Sigmoid colon (tissue), 7 donors: ENCODE measurements around the gene GFPT1. TPM values are rescaled to one million over a fixed set of nuclear protein-coding genes. Genes with fewer than 3 reads are reported as not detected.

Experiments used
- DNase-seq: peaks from one replicate; pipeline ENCODE4 v3.0.0-alpha.2; 2019
- H3K27ac ChIP-seq, 4 donors: fragments of 200-600 bp; sonication (generic); one replicate each; pipeline ENCODE4 v1.5.1; 2016 to 2019; ENCODE audit warnings: mild to moderate bottlenecking in 1 of 4
- H3K27me3 ChIP-seq, 3 donors: fragments of 200-600 bp; sonication (generic); one replicate each; pipeline ENCODE4 v1.5.1; 2019; ENCODE audit warnings: mild to moderate bottlenecking in 1 of 3
- H3K36me3 ChIP-seq, 4 donors: fragments of 200-600 bp; sonication (generic); one replicate each; pipeline ENCODE4 v1.5.1; 2016 to 2019
- H3K4me1 ChIP-seq, 4 donors: fragments of 200-600 bp; sonication (generic); one replicate each; pipeline ENCODE4 v1.5.1; 2017 to 2019
- H3K4me3 ChIP-seq, 4 donors: fragments of 200-600 bp; sonication (generic); one replicate each; pipeline ENCODE4 v1.5.1; 2017 to 2019; ENCODE audit warnings: mild to moderate bottlenecking in 2 of 4, moderate library complexity in 1 of 4
- H3K9me3 ChIP-seq, 4 donors: fragments of 200-600 bp in 3 of 4; sonication (generic) in 3 of 4; one replicate each; pipeline versions ENCODE4 v1.5.1 to v1.6.1; 2013 to 2019
- CTCF ChIP-seq, 4 experiments: fragments of 450-650 bp in 3 of 4; fragments of 200-600 bp in 1 of 4; IDR thresholded peaks; one replicate each; pipeline ENCODE4 v1.5.1; 2016 to 2019; ENCODE audit warnings: antibody characterized with exemption in 4 of 4, mild to moderate bottlenecking in 3 of 4, moderate library complexity in 2 of 4
- EP300 ChIP-seq, 4 donors: sonication (generic); formaldehyde crosslinking; IDR thresholded peaks; one replicate each; pipeline ENCODE4 v1.6.1; 2017; ENCODE audit warnings: antibody characterized with exemption in 4 of 4
- POLR2A ChIP-seq, 2 donors: fragments of 450-650 bp; IDR thresholded peaks; one replicate each; pipeline ENCODE4 v1.6.1; 2016; ENCODE audit warnings: antibody characterized with exemption in 2 of 2, mild to moderate bottlenecking in 2 of 2, moderate library complexity in 2 of 2
- POLR2AphosphoS5 ChIP-seq, 4 donors: sonication (generic); formaldehyde crosslinking; IDR thresholded peaks; one replicate each; pipeline ENCODE4 v1.6.1; 2017; ENCODE audit warnings: antibody characterized with exemption in 4 of 4
- WGBS, 2 donors: extraction: QIAGEN DNeasy Blood & Tissue Kit; methylation state at CpG; one replicate each; pipeline ENCODE4 v1.1.7; 2013; 5-methylcytosine and 5-hydroxymethylcytosine counted together
- intact Hi-C: fragments of 100-400 bp; cut with DNase I; formaldehyde crosslinking; loops from one replicate; pipeline ENCODE4 v1.15.1; 2023
- polyA plus RNA-seq, 3 donors: library from polyadenylated mRNA; stranded (reverse); fragments of 200-250 nt; gene quantifications; one replicate each; pipeline ENCODE4 v1.2.3, GENCODE V29; 2013
- total RNA-seq, 4 donors: library from RNA; depleted of rRNA; stranded (reverse); fragments of >200 nt; gene quantifications; one replicate each; pipeline ENCODE4 v1.1.0, GENCODE V29; 2016
- donor health status: healthy with polysubstance abuse.
- donor health status: Bipolar disorder and iron deficiency.
- donor health status: healthy.

Gene GFPT1
- total and polyA plus RNA-seq, 7 donors = 14.5 to 45.5 (median 24.4) TPM

- peaks cover 0 to 41% (median 6%) of the 10 kb centered on the region in 4 donors for H3K36me3 ChIP-seq
- peak overlapping the region in 3 of 4 donors; percentile 71 to 79 (median 75) for H3K27ac ChIP-seq
- no peak for DNase-seq
Measured at GRCh38 chr2:69322631-69323030, 64.4 kb downstream of the GFPT1 start.

DNA sequence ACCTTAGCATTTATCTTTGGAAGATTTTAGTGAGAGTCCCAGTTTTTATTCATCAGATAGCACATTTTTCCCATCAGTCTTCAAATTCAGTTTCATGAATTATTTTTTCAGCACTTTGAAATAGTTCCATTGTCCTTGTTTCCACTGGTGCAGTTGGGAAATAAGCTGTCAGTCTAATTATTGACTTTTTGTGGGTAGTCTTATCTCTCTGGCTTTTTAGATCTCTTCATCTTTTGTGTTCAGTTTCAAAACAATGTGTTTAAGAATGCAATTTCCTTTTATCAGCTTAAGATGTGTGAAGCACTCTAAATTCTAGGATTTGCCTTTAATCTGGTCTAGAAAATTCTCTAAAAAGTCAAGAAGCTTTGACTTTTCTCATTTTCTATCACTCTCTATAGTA is 70.5 kb downstream of the GFPT1 start:
- Histone ChIP-seq H3K4me1 (peaks cover 0 to 19% (median 14%) of the 10 kb centered on the region in 4 donors), H3K4me3 (no peak overlapping the region), H3K27me3 (no peaks in the 10 kb centered on the region), H3K27ac (no peak overlapping the region), H3K9me3 (no peaks in the 10 kb centered on the region), H3K36me3 (no peaks in the 10 kb centered on the region)
- TF ChIP-seq POLR2AphosphoS5 (IDR thresholded peaks at IDR 0.05) (no peak), CTCF (IDR thresholded peaks at IDR 0.05) (no peak), EP300 (IDR thresholded peaks at IDR 0.05) (no peak), POLR2A (IDR thresholded peaks at IDR 0.05) (no peak)
- intact Hi-C loops = no loop called here
- DNase-seq = no peak

More at GRCh38 chr2:69322631-69323030, 64.4 kb downstream of the GFPT1 start:
- Histone ChIP-seq H3K4me1 (peaks cover 0 to 25% (median 14%) of the 10 kb centered on the region in 4 donors), H3K4me3 (no peak overlapping the region), H3K27me3 (no peaks in the 10 kb centered on the region), H3K9me3 (no peaks in the 10 kb centered on the region)
- 98 to 99% methylated on average over 1 of the region's 1 CpG for WGBS, 2 donors
- TF ChIP-seq POLR2A (IDR thresholded peaks at IDR 0.05) (no peak), POLR2AphosphoS5 (IDR thresholded peaks at IDR 0.05) (no peak), CTCF (IDR thresholded peaks at IDR 0.05) (no peak), EP300 (IDR thresholded peaks at IDR 0.05) (no peak)
- intact Hi-C loops = no loop called here

- no peak overlapping the region for H3K27ac ChIP-seq
- DNase-seq = no peak
- TF ChIP-seq POLR2A (IDR thresholded peaks at IDR 0.05) (no peak), EP300 (IDR thresholded peaks at IDR 0.05) (no peak), POLR2AphosphoS5 (IDR thresholded peaks at IDR 0.05) (no peak), CTCF (IDR thresholded peaks at IDR 0.05) (no peak)
- H3K4me1 ChIP-seq = peaks cover 0 to 21% (median 16%) of the 10 kb centered on the region in 4 donors
- H3K9me3 ChIP-seq = no peaks in the 10 kb centered on the region
- no peak overlapping the region for H3K4me3 ChIP-seq
- no peaks in the 10 kb centered on the region for H3K27me3 ChIP-seq
- 97% methylated on average over 4 of the region's 4 CpGs for whole genome bisulfite sequencing, 2 donors
- H3K36me3 ChIP-seq = no peaks in the 10 kb centered on the region
- intact Hi-C loops = no loop called here
Measured at GRCh38 chr2:69315160-69315761, 71.8 kb downstream of the GFPT1 start.

GRCh38 chr2:69311024-69311416 is 76.0 kb downstream of the GFPT1 start:
- H3K9me3 ChIP-seq = no peaks in the 10 kb centered on the region
- no peak for DNase-seq
- H3K4me3 ChIP-seq = no peak overlapping the region
- WGBS, 2 donors = 27 to 55% methylated on average over 2 of the region's 2 CpGs
- H3K4me1 ChIP-seq = peaks cover 0 to 59% (median 47%) of the 10 kb centered on the region in 4 donors
- intact Hi-C loops = loop anchor here (5.0 kb wide), 1 partner anchor 76 kb away; the partner anchor contains the start of gene GFPT1
- no peaks in the 10 kb centered on the region for H3K27me3 ChIP-seq
- TF ChIP-seq EP300 (IDR thresholded peaks at IDR 0.05) (no peak), POLR2A (IDR thresholded peaks at IDR 0.05) (no peak), POLR2AphosphoS5 (IDR thresholded peaks at IDR 0.05) (no peak), CTCF (IDR thresholded peaks at IDR 0.05) (no peak)
- H3K27ac ChIP-seq = peak overlapping the region; percentile 80 to 90 (median 84)
- no peaks in the 10 kb centered on the region for H3K36me3 ChIP-seq
